Ishikawa (cell line): Measurements from ENCODE around the gene INTS2.

ENCODE experiments used
- CEBPB ChIP-seq: IDR thresholded peaks from 2 replicates; pipeline ENCODE4 v1.6.1; 2012
- CREB1 ChIP-seq: IDR thresholded peaks from 2 replicates; pipeline ENCODE4 v1.6.1; 2012; ENCODE audit warnings: low read depth
- EGR1 ChIP-seq: IDR thresholded peaks from 2 replicates; pipeline ENCODE4 v1.6.1; 2012
- EP300 ChIP-seq: IDR thresholded peaks from 2 replicates; pipeline ENCODE4 v1.6.1; 2012; ENCODE audit warnings: borderline replicate concordance
- FOXM1 ChIP-seq: IDR thresholded peaks from 2 replicates; pipeline ENCODE4 v1.6.1; 2012; ENCODE audit warnings: low read depth, borderline replicate concordance
- NFIC ChIP-seq: IDR thresholded peaks from 2 replicates; pipeline ENCODE4 v1.6.1; 2012
- RAD21 ChIP-seq: IDR thresholded peaks from 2 replicates; pipeline ENCODE4 v1.6.1; 2012; ENCODE audit warnings: low read depth
- TAF1 ChIP-seq: IDR thresholded peaks from 2 replicates; pipeline ENCODE4 v1.6.1; 2012; ENCODE audit warnings: low read depth, mild to moderate bottlenecking
- TCF12 ChIP-seq: IDR thresholded peaks from 2 replicates; pipeline ENCODE4 v1.6.1; 2012; ENCODE audit warnings: low read depth
- TEAD4 ChIP-seq: IDR thresholded peaks from 2 replicates; pipeline ENCODE4 v1.6.1; 2012
- USF1 ChIP-seq: IDR thresholded peaks from 2 replicates; pipeline ENCODE4 v1.6.1; 2012
- YY1 ChIP-seq: IDR thresholded peaks from 2 replicates; pipeline ENCODE4 v1.6.1; 2012; ENCODE audit warnings: low read depth
- ZBTB7A ChIP-seq: IDR thresholded peaks from 2 replicates; pipeline ENCODE4 v1.6.1; 2012; ENCODE audit warnings: low read depth
- TF ChIP-seq, protein P1 (sequence below): IDR thresholded peaks from 2 replicates; pipeline ENCODE4 v1.6.1; 2012

Gene INTS2

GRCh38 chr17:61817452-61817851 lies 110.3 kb downstream of the INTS2 start:
- TF ChIP-seq CEBPB (no peak), EP300 (no peak), TEAD4 (no peak), EGR1 (no peak), RAD21 (no peak), NFIC (no peak), USF1 (no peak), TAF1 (no peak), TCF12 (no peak), ZBTB7A (no peak), CREB1 (no peak), FOXM1 (no peak), YY1 (no peak)
- TF ChIP-seq, protein P1, sequence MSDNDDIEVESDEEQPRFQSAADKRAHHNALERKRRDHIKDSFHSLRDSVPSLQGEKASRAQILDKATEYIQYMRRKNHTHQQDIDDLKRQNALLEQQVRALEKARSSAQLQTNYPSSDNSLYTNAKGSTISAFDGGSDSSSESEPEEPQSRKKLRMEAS: no peak

- TF ChIP-seq, protein P1: no peak
- TF ChIP-seq CEBPB (no peak), EGR1 (no peak), ZBTB7A (no peak), RAD21 (no peak), TAF1 (no peak), CREB1 (no peak), TEAD4 (no peak), TCF12 (no peak), EP300 (no peak), NFIC (no peak), YY1 (no peak)
These were observed 111.2 kb downstream of the INTS2 start for GRCh38 chr17:61816538-61816937.

DNA sequence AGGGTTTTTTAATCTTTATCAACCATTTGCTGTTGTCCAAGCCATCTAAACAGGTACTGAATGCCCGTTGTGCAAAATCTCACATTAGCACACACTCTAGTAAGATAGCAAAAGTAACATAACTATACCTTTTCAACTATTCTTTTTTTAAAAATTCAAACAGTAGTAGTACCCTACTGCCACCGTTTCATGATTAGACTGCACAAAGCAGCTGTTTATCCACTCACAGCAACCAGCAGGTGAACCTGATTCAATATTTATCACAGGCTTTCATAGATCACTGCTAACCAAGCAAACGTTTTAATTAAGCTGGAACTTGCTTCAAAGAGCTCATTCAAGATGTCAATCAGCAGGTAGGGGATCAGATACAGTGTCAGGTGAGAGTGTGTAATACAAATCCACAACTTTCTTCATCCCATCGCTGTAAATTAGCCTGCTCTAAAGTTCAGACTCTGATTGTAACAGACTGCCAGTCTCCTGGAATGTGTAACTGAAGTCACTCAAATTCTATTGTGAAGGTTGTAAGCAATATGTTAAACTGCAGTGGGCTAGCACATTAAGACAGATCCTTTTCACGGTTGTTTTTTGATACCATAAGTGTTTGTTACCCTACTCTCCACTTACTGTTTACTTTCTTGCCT lies 111.8 kb downstream of the INTS2 start:
- no peak for TF ChIP-seq CEBPB
- no peak for TF ChIP-seq YY1
- no peak for TF ChIP-seq TAF1
- no peak for TF ChIP-seq NFIC
- peak; percentile 55; the same call in 1 of the 2 replicates for TF ChIP-seq TEAD4
